Upper lobe of right lung (tissue), 1 donor: ENCODE data around the gene CDK4. TPM values are rescaled to one million over a fixed set of nuclear protein-coding genes. Genes with fewer than 3 reads are reported as not detected.

Experiments used
- ATAC-seq: fragments of 200-7000 bp; cut with Tn5 transposase; one replicate; pipeline ENCODE4 v1.9.1; 2020; ENCODE audit warnings: mild to moderate bottlenecking, moderate library complexity
- DNase-seq: peaks from one replicate; pipeline ENCODE4 v3.0.0-alpha.2; 2020
- H3K27ac ChIP-seq: fragments of 200-600 bp; one replicate; pipeline ENCODE4 v1.8.0; 2022
- H3K27me3 ChIP-seq: fragments of 200-600 bp; one replicate; pipeline ENCODE4 v1.8.0; 2022; ENCODE audit warnings: mild to moderate bottlenecking
- H3K36me3 ChIP-seq: fragments of 200-600 bp; one replicate; pipeline ENCODE4 v1.8.0; 2022
- H3K4me1 ChIP-seq: fragments of 200-600 bp; one replicate; pipeline ENCODE4 v1.8.0; 2022
- H3K4me3 ChIP-seq: fragments of 200-600 bp; one replicate; pipeline ENCODE4 v1.8.0; 2022; ENCODE audit warnings: mild to moderate bottlenecking
- H3K9me3 ChIP-seq: fragments of 200-600 bp; one replicate; pipeline ENCODE4 v1.8.0; 2022
- CTCF ChIP-seq: fragments of 200-600 bp; IDR thresholded peaks from one replicate; pipeline ENCODE4 v1.8.0; 2022; ENCODE audit warnings: antibody characterized with exemption
- intact Hi-C: fragments of 100-400 bp; cut with DNase I; formaldehyde crosslinking; loops from one replicate; pipeline ENCODE4 v1.11.0; 2022
- total RNA-seq: library from RNA; stranded (reverse); fragmentation: NEBNext Ultra II Directional; extraction: Animal tissue kit (Norgen Biotek cat#: 25700); gene quantifications from one replicate; pipeline ENCODE4 v1.2.1, GENCODE V29; 2021
- donor health status: DM: no; HTN: yes; CAD: no; lungs with severe emphysema.

Gene CDK4
- total RNA-seq, 1 donor from 2014 or later, result 77.6 TPM

DNA sequence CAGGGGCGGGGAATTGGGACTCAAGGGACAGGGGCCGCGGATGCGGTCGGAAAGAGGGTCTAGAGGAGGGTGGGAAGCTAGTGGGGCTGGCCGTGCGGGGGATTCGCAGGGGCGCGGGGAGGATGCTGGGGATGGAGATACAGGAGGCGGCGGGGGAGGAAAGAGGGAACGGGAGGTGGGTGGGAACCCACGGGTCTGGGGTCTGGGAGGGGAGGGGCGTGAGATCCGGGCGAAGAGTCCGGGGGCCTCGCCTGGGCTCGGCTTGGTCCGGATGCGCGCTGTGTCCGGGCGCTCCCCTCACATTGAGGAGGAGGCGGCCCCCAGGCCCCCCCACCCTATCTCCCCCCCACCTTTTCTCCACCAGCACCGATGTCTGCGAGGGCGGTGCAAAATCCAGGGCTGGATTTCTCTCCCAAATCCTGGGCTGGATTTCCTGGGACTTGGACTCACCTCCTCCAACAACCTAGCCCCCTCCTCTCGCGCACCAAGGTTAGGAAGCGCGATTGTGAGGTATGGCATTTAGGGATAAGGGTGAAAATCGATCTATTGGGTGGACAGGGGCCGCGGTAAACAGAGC is 13.4 kb downstream of the CDK4 start, which contains the start of gene AGAP2:
AGAP2 (minus strand) TSS at position 82 of the 577 bp plus-strand sequence. CDS start 496 bp downstream, outside the sequence.
- Histone ChIP-seq H3K4me1 (no peaks in the 10 kb centered on the region), H3K27me3 (peaks cover 60% of the 10 kb centered on the region), H3K36me3 (no peaks in the 10 kb centered on the region), H3K27ac (no peak within 1 kb of the TSS), H3K4me3 (peak within 1 kb of the TSS; percentile 23), H3K9me3 (no peaks in the 10 kb centered on the region)
- TF ChIP-seq CTCF, result no peak
- DNase-seq (no peak), ATAC-seq (no peak)
- intact Hi-C loops, result no loop called here

- H3K4me3 ChIP-seq, result peak overlapping the region; percentile 23
- no peak overlapping the region for H3K27ac ChIP-seq
- peaks cover 61% of the 10 kb centered on the region for H3K27me3 ChIP-seq
- intact Hi-C loops, result no loop called here
- no peaks in the 10 kb centered on the region for H3K9me3 ChIP-seq
- H3K4me1 ChIP-seq, result no peaks in the 10 kb centered on the region
- TF ChIP-seq CTCF, result no peak
- no peak for ATAC-seq
- no peaks in the 10 kb centered on the region for H3K36me3 ChIP-seq
- DNase-seq, result no peak
Measured at GRCh38 chr12:57737467-57738460, 14.3 kb downstream of the CDK4 start.

GRCh38 chr12:57736741-57737466 is 15.2 kb downstream of the CDK4 start:
- no peak overlapping the region for H3K27ac ChIP-seq
- TF ChIP-seq CTCF, result no peak
- H3K4me3 ChIP-seq, result no peak overlapping the region
- H3K36me3 ChIP-seq, result no peaks in the 10 kb centered on the region
- H3K4me1 ChIP-seq, result no peaks in the 10 kb centered on the region
- no peak for ATAC-seq
- intact Hi-C loops, result no loop called here
- H3K27me3 ChIP-seq, result peaks cover 61% of the 10 kb centered on the region
- no peak for DNase-seq
- no peaks in the 10 kb centered on the region for H3K9me3 ChIP-seq

- H3K27me3 ChIP-seq, result peaks cover 61% of the 10 kb centered on the region
Measured at GRCh38 chr12:57735952-57736740, 16.0 kb downstream of the CDK4 start.

More at GRCh38 chr12:57735952-57736740, 16.0 kb downstream of the CDK4 start:
- H3K4me1 ChIP-seq, result no peaks in the 10 kb centered on the region
- H3K36me3 ChIP-seq, result no peaks in the 10 kb centered on the region
- H3K4me3 ChIP-seq, result no peak overlapping the region
- H3K9me3 ChIP-seq, result no peaks in the 10 kb centered on the region
- DNase-seq (no peak), ATAC-seq (no peak)
- peak; percentile 12 for TF ChIP-seq CTCF
- intact Hi-C loops, result no loop called here
- no peak overlapping the region for H3K27ac ChIP-seq
